ENCODE measurements around the gene RASGRF2.
"Not testable (repeated sequence)": the region's sequence is repeated elsewhere in the genome, so short reads cannot be mapped to it uniquely, and the experiment has no call there.

GRCh38 chr5:81030236-81031034 lies 70.3 kb downstream of the RASGRF2 start:
- TF ChIP-seq, protein P1, sequence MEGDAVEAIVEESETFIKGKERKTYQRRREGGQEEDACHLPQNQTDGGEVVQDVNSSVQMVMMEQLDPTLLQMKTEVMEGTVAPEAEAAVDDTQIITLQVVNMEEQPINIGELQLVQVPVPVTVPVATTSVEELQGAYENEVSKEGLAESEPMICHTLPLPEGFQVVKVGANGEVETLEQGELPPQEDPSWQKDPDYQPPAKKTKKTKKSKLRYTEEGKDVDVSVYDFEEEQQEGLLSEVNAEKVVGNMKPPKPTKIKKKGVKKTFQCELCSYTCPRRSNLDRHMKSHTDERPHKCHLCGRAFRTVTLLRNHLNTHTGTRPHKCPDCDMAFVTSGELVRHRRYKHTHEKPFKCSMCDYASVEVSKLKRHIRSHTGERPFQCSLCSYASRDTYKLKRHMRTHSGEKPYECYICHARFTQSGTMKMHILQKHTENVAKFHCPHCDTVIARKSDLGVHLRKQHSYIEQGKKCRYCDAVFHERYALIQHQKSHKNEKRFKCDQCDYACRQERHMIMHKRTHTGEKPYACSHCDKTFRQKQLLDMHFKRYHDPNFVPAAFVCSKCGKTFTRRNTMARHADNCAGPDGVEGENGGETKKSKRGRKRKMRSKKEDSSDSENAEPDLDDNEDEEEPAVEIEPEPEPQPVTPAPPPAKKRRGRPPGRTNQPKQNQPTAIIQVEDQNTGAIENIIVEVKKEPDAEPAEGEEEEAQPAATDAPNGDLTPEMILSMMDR (conservative IDR thresholded peaks at IDR 0.05) = not testable (repeated sequence)
- not testable (repeated sequence) for TF ChIP-seq EZH2 (IDR thresholded peaks at IDR 0.05; ENCODE audit: low read depth)
